COLO668 (cell line): ENCODE data around the gene ERLEC1.
"Not testable (repeated sequence)": the region's sequence is repeated elsewhere in the genome, so short reads cannot be mapped to it uniquely, and the experiment has no call there.

ENCODE experiments used
- DNase-seq: peaks from one replicate; lab custom pipeline; 2025; ENCODE audit not compliant: unreplicated experiment; lab: John Stamatoyannopoulos, UW

The ERLEC1 gene

GRCh38 chr2:53829273-53829979 is 42.6 kb downstream of the ERLEC1 start:
- DNase-seq, result no peak

DNA sequence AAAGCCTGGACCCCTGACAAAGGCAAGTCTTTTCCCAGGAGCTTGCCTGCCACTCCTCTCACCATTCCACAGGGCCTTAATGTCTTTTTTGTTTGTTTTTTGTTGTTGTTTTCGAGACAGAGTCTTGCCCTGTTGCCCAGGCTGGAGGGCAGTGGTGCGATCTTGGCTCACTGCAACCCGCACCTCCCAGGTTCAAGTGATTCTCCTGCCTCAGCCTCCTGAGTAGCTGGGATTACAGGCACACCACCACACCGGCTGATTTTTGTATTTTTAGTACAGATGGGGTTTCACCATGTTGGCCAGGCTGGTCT is 43.1 kb downstream of the ERLEC1 start:
- DNase-seq, result not testable (repeated sequence)

DNA sequence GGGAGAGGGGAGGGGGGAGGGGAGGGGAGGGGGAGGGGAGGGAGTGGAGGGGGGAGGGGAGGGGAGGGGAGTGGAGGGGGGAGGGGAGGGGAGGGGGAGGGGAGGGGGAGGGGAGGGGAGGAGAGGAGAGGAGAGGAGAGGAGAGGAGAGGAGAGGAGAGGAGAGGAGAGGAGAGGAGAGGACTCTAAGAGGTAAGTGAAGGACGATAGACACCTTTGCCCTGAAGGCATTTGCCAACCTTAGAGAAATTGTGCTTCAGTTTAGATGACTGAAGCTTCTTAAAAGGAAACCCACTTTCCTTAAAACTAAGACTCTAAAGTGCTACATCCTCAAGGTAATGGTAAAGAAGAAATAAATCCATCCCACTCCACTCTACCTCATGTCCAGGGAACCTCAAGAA is 53.7 kb downstream of the ERLEC1 start:
- DNase-seq, result no peak

DNA sequence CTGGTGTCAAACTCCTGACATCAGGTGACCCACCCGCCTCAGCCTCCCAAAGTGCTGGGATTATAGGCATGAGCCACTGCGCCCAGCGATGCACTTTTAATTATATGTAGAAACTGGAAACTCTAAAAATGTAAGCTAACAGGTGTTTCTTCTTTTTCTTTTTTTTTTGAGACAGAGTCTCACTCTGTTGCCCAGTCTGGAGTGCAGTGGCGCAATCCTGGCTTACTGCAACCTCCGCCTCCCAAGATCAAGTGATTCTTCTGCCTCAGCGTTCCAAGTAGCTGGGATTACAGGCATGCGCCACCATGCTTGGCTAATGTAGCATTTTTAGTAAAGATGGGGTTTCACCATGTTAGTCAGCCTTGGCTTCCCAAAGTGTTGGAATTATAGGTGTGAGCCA is 54.8 kb downstream of the ERLEC1 start:
- not testable (repeated sequence) for DNase-seq

GRCh38 chr2:53842891-53843290 is 56.0 kb downstream of the ERLEC1 start:
- DNase-seq, result no peak

GRCh38 chr2:53843595-53843994 is 56.8 kb downstream of the ERLEC1 start:
- DNase-seq, result no peak

DNA sequence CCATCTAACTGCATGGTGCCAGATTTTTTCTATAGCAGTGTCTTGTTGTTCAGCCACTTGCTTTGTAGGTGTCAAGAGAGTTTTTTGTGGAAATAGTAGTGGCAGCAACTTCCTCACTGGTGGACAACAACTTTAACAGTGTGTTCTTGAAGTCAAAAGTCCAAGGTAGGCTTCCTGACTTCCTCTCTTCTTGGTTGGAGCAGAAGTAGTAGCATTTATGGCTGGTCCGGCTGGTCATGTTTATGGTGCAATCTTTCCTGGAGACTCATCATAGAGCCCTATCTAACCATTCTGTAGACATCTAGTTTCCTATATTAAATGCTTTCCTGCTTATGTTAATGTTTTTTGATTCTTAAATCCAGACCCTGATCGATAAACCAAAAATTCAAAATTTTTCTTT is 61.2 kb downstream of the ERLEC1 start:
- DNase-seq, result no peak

- DNase-seq, result not testable (repeated sequence)
These were observed 64.4 kb downstream of the ERLEC1 start for GRCh38 chr2:53851052-53851757.

DNA sequence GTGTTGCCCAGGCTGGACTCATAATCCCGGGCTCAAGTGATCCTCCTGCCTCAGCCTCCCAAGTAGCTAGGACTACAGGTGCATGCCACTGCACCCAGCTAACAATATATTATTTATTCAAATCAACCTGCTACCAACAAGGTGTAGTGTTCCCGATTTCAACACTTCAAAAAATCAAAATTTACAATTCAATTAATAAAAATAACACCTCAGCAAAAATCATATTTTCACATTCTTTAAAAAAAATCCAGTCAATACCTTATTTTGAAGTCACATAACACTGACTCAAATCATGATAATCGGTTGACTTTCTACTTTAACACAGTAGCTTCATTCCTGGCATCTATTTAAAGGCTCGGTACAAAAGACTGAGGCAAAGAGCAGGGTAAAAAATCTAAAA is 65.7 kb downstream of the ERLEC1 start:
- DNase-seq, result no peak

DNA sequence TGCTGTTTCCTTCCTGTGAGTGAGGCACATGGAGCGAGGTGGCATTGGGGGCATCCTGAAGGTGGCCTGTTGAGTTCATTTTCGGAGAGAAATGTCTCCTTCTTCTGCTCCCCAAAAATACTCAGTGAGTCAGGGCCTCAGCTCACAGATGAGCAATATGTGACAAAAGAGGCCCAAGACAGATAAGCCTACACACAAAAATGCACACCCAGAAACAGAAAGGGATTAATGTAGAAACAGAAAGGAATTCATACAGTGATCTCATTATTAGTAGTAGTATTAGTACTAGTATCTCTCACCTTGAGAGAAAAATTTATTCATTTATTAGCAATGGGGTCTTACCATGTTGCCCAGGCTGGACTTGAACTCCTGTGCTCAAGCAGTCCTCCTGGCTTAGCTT is 67.8 kb downstream of the ERLEC1 start:
- no peak for DNase-seq

DNA sequence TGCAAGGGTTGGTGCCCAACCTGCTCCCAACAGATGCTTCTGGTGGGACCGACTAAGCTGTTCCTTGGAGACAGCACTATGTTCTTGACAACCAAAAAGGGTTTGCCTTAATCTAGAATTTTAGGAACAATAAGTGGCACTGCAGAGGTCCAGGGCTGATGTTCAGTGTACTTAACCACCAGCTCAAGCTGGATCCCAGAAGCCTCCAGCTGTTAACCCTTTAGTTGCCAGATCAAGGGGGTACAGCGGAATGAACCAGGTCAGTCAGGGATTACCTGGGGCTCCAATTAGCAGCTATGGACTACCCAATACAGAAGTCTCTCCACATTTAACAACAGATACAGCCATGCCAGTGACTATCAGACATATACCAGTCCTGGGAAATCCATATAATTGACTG is 69.4 kb downstream of the ERLEC1 start:
- DNase-seq, result no peak

DNA sequence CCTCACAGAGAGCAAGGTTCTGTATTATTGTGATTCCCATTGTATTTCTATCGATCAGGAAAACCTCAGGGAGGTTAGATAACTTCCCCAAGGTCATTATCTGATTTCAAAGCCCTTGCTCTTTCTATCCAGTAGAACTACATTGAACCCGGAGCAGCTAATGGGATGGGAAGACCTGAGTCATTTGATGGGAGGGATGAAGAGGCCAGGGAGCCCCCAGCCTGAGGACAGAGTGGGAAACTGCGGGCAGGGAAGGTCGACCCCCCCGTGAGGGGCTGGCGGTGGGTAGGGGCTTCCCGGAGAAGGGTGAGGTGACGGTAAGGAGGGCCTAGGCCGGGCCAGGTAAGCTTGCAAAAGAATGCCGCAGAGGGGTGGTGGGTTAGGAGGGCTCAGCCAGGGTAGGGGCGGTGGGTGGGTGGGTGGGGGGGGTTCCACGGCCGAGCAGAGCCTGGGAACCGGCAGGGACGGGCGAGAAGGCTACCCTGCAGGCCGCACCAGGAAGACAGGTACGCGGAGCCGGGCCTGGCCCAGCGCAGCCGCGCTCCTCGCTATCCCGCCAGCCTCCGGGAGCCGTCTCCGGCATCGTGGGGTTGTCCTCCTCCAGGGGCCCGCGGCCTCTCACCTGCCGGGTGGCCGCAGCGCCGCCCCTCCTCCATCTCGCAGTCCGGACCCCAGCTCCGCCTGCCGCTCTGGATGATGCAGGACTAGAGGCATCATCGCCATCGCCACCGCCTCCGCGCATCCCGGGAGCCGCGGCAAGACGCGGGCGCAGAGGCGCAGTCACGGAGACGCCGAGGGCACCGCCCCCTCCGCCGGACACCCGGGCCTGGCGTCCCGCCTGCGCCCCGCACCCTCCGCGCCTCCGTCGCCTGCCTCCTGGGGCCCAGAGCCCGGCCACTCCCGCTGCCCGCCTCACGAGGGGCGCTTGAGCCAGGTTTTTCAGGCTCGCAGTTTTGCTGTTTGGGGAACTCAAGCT is 72.7 kb downstream of the ERLEC1 start, which contains the start of gene GPR75:
TSS of gene GPR75 (minus strand) at position 762 of the 976 bp plus-strand sequence. CDS start 5,211 bp downstream, outside the sequence.
- DNase-seq, result no peak

DNA sequence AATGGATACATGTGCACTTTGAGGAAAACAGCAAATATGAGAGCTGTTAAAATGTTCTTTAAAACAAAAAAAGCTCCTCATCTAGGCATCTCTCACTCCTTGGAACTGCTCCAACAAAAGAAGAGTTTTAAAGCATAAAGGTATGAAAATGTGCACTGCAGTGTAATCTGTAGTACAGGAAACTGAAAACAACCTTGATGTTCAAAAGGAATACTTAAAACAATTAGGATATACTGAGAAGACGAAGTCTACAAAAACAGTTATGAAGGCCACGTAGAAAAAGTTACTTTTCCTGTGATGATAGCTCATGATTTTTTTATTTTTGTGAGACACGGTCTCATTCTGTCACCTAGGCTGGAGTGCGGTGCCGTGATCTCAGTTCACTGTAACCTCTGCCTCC is 75.0 kb downstream of the ERLEC1 start:
- no peak for DNase-seq

DNA sequence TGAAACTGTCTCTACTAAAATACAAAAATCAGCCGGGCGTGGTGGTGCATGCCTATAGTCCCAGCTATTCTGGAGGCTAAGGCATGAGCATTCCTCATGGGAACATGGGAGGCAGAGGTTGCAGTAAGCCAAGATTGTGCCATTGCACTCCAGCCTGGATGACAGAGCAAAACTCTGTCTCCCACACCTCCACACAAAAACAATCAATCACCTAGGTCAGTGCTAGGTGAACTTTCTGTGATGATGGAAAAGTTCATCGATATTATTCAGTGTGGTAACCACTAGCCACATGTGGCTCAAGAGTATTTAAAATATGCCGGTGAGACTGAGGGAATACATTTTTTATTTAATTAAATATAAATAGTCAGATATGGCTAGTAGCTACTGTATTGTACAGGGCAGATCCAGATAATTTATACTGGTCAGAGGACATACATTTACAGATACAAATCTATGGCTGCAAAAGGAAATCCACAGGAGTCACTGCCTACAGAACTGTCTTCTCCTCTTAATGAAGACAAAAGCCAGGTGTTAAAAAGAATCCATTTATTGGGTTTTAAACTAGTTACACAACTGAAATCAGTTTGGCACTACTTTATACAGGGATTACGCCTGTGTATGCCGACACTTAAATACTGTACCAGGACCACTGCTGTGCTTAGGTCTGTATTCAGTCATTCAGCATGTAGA is 76.8 kb downstream of the ERLEC1 start:
- DNase-seq, result no peak

- DNase-seq, result no peak
These were observed 78.4 kb downstream of the ERLEC1 start for GRCh38 chr2:53865264-53865663.

- DNase-seq, result no peak
These were observed 79.1 kb downstream of the ERLEC1 start for GRCh38 chr2:53865962-53866361.

DNA sequence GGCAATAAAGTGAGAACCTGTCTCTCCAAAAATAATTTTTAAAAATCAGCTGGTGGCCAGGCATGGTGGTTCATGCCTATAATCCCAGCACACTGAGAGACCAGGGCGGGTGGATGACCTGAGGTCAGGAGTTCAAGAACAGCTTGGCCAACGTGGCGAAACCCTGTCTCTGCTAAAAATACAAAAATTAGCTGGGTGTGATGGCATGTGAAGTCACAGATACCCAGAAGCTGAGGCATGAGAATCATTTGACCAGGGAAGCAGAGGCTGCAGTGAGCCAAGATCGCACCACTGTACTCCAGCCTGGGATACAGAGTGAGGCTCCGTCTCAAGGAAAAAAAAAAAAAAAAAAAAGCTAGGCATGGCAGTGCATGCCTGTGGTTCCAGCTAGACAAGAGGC is 80.3 kb downstream of the ERLEC1 start:
- DNase-seq, result no peak

- no peak for DNase-seq
These were observed 80.9 kb downstream of the ERLEC1 start for GRCh38 chr2:53867773-53868172.
